Effector memory CD8-positive, alpha-beta T cell (primary cell): ENCODE data around the gene STN1.
A peak's percentile ranks its signal among the peaks of the same experiment; 100 is the strongest.

Experiments
- ATAC-seq: fragments of 150-1000 bp; cut with Tn5 transposase; replicated peaks from 2 replicates; pipeline ENCODE4 v1.10.0; 2021; ENCODE audit warnings: mild to moderate bottlenecking, moderate library complexity
- DNase-seq, 3 experiments: peaks; one replicate each; pipeline ENCODE4 v3.0.0; 2021
- H3K27ac Mint-ChIP-seq, 2 donors: one replicate each; pipeline ENCODE4 v1.8.0; 2022; ENCODE audit warnings: mild to moderate bottlenecking in 2 of 2, mixed read lengths in 2 of 2, moderate library complexity in 2 of 2
- H3K27me3 Mint-ChIP-seq, 2 donors: one replicate each; pipeline ENCODE4 v1.8.0; 2022; ENCODE audit warnings: mixed read lengths in 2 of 2
- H3K36me3 Mint-ChIP-seq: one replicate; pipeline ENCODE4 v1.8.0; 2022; ENCODE audit warnings: mild to moderate bottlenecking, moderate library complexity, mixed read lengths; ENCODE audit not compliant: insufficient read depth
- H3K4me1 Mint-ChIP-seq, 2 donors: one replicate each; pipeline ENCODE4 v1.8.0; 2022; ENCODE audit warnings: low read depth in 2 of 2, mixed read lengths in 2 of 2
- H3K4me3 Mint-ChIP-seq, 2 donors: one replicate each; pipeline ENCODE4 v1.8.0; 2022; ENCODE audit warnings: mild to moderate bottlenecking in 2 of 2, mixed read lengths in 2 of 2, moderate library complexity in 2 of 2
- H3K9me3 Mint-ChIP-seq, 2 donors: one replicate each; pipeline ENCODE4 v1.8.0; 2022; ENCODE audit warnings: mixed read lengths in 2 of 2

Gene STN1

GRCh38 chr10:103897241-103897774 is 20.7 kb downstream of the STN1 start:
- no peak overlapping the region for H3K4me3 Mint-ChIP-seq
- H3K9me3 Mint-ChIP-seq = no peaks in the 10 kb centered on the region
- H3K27ac Mint-ChIP-seq = peak overlapping the region in 1 of 2 donors; percentile 20
- H3K27me3 Mint-ChIP-seq = no peaks in the 10 kb centered on the region
- peaks cover 37 to 38% of the 10 kb centered on the region in 2 donors for H3K4me1 Mint-ChIP-seq
- ATAC-seq = no peak
- H3K36me3 Mint-ChIP-seq = peaks cover 76% of the 10 kb centered on the region
- no peak for DNase-seq

GRCh38 chr10:103896225-103896624 is 21.8 kb downstream of the STN1 start:
- ATAC-seq (no peak), DNase-seq (no peak)
- no peak overlapping the region for H3K4me3 Mint-ChIP-seq
- no peaks in the 10 kb centered on the region for H3K27me3 Mint-ChIP-seq
- H3K9me3 Mint-ChIP-seq = no peaks in the 10 kb centered on the region
- peaks cover 78% of the 10 kb centered on the region for H3K36me3 Mint-ChIP-seq
- peak overlapping the region; percentile 84 to 92 for H3K27ac Mint-ChIP-seq
- H3K4me1 Mint-ChIP-seq = peaks cover 35 to 38% of the 10 kb centered on the region in 2 donors

GRCh38 chr10:103895411-103896186 is 22.4 kb downstream of the STN1 start:
- Mint-ChIP-seq H3K27ac (peak overlapping the region; percentile 84 to 92), H3K9me3 (no peaks in the 10 kb centered on the region), H3K4me3 (peak overlapping the region in 1 of 2 donors; percentile 45), H3K4me1 (peaks cover 29 to 32% of the 10 kb centered on the region in 2 donors), H3K27me3 (no peaks in the 10 kb centered on the region), H3K36me3 (peaks cover 81% of the 10 kb centered on the region)
- ATAC-seq (no peak), DNase-seq (no peak)

DNA sequence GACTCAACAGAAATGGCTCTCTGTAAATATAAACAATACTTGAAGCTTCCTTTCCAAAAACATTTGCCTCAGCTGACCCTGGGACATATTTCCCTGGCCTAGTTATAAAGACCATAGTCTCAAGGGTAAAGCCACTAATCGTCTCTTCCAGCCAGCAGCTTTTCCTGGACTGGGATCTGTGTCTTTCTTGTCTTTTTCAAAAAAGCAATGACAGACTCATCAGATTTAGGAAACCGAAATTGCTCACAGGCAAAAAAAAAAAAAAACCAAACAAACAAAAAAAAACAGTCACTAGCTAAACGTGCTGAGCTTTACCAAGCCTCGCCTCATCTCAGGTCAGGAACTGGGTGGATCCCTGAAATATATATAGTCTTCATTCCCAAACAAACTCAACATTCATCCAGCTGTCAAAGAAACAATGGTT is 23.5 kb downstream of the STN1 start:
- DNase-seq (no peak), ATAC-seq (peak; percentile 19)
- no peaks in the 10 kb centered on the region for H3K27me3 Mint-ChIP-seq
- no peaks in the 10 kb centered on the region for H3K9me3 Mint-ChIP-seq
- peak overlapping the region; percentile 5 to 45 for H3K4me3 Mint-ChIP-seq
- H3K36me3 Mint-ChIP-seq = peaks cover 81% of the 10 kb centered on the region
- H3K27ac Mint-ChIP-seq = peak overlapping the region; percentile 84 to 92
- H3K4me1 Mint-ChIP-seq = peaks cover 26 to 34% of the 10 kb centered on the region in 2 donors

GRCh38 chr10:103893817-103894216 is 24.2 kb downstream of the STN1 start:
- DNase-seq (no peak), ATAC-seq (no peak)
- H3K27ac Mint-ChIP-seq = peak overlapping the region; percentile 84 to 92
- peaks cover 81% of the 10 kb centered on the region for H3K36me3 Mint-ChIP-seq
- H3K4me1 Mint-ChIP-seq = peaks cover 31 to 37% of the 10 kb centered on the region in 2 donors
- H3K4me3 Mint-ChIP-seq = peak overlapping the region in 1 of 2 donors; percentile 5
- no peaks in the 10 kb centered on the region for H3K9me3 Mint-ChIP-seq
- no peaks in the 10 kb centered on the region for H3K27me3 Mint-ChIP-seq

GRCh38 chr10:103892181-103892580 is 25.8 kb downstream of the STN1 start:
- ATAC-seq = no peak
- H3K36me3 Mint-ChIP-seq = peaks cover 73% of the 10 kb centered on the region
- peak overlapping the region in 1 of 2 donors; percentile 92 for H3K27ac Mint-ChIP-seq
- no peaks in the 10 kb centered on the region for H3K27me3 Mint-ChIP-seq
- H3K4me3 Mint-ChIP-seq = no peak overlapping the region
- H3K9me3 Mint-ChIP-seq = no peaks in the 10 kb centered on the region
- peaks cover 37 to 42% of the 10 kb centered on the region in 2 donors for H3K4me1 Mint-ChIP-seq
- DNase-seq = no peak

GRCh38 chr10:103890688-103891087 is 27.3 kb downstream of the STN1 start:
- no peak for DNase-seq
- Mint-ChIP-seq H3K27ac (peak overlapping the region; percentile 49 to 67), H3K9me3 (no peaks in the 10 kb centered on the region), H3K4me1 (peaks cover 31 to 35% of the 10 kb centered on the region in 2 donors), H3K36me3 (peaks cover 72% of the 10 kb centered on the region), H3K27me3 (no peaks in the 10 kb centered on the region), H3K4me3 (no peak overlapping the region)
- no peak for ATAC-seq

- Mint-ChIP-seq H3K36me3 (peaks cover 72% of the 10 kb centered on the region), H3K4me3 (no peak overlapping the region), H3K27me3 (no peaks in the 10 kb centered on the region), H3K27ac (peak overlapping the region; percentile 49 to 67), H3K9me3 (no peaks in the 10 kb centered on the region), H3K4me1 (peaks cover 26 to 30% of the 10 kb centered on the region in 2 donors)
- DNase-seq = no peak
- ATAC-seq = no peak
These were observed 27.8 kb downstream of the STN1 start for GRCh38 chr10:103890194-103890658.

- H3K36me3 Mint-ChIP-seq = peaks cover 75% of the 10 kb centered on the region
- peaks cover 18 to 22% of the 10 kb centered on the region in 2 donors for H3K4me1 Mint-ChIP-seq
- H3K27me3 Mint-ChIP-seq = no peaks in the 10 kb centered on the region
- H3K27ac Mint-ChIP-seq = peak overlapping the region; percentile 6 to 49
- ATAC-seq (no peak), DNase-seq (no peak)
- no peaks in the 10 kb centered on the region for H3K9me3 Mint-ChIP-seq
- H3K4me3 Mint-ChIP-seq = no peak overlapping the region
These were observed 28.8 kb downstream of the STN1 start for GRCh38 chr10:103889121-103889720.

DNA sequence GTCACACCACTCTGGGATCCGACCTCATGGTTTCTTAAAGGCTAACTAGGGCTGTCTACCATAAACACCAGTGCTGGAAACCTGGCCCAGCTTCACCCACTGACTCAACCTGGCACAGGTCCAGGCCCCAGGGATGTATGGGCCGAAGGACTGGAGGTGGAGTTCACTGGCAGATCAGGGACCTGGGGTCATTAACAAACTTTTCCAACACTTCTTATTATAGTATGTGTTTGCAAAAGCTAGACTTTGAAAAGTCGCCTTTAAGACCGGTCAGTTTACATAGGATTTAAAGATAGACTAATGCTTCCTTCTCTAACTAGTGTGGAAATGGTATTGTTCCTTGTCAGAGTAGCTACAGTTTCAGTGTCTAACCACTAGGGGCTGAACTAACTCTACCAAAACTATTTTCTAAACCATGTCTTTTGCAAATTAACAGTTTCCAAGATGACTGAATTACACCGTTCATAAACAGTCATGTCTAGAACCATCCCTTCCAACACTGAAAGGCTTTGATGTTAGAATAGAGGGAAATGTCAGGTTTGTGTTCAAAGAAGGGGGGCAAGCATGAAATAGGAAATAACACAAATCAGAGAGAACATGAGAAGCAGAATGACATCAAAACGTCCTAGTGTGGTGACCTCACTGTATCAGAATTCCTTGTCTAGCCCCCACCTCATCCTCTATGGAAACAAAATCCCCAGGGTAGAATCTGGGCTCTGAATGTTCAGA is 29.7 kb downstream of the STN1 start:
- H3K9me3 Mint-ChIP-seq = no peaks in the 10 kb centered on the region
- H3K36me3 Mint-ChIP-seq = peaks cover 82% of the 10 kb centered on the region
- ATAC-seq (peak; percentile 89), DNase-seq (peak in 1 of 3 experiments; percentile 19)
- H3K4me1 Mint-ChIP-seq = peaks cover 11 to 17% of the 10 kb centered on the region in 2 donors
- H3K27me3 Mint-ChIP-seq = no peaks in the 10 kb centered on the region
- H3K4me3 Mint-ChIP-seq = no peak overlapping the region
- peak overlapping the region; percentile 6 to 33 for H3K27ac Mint-ChIP-seq

DNA sequence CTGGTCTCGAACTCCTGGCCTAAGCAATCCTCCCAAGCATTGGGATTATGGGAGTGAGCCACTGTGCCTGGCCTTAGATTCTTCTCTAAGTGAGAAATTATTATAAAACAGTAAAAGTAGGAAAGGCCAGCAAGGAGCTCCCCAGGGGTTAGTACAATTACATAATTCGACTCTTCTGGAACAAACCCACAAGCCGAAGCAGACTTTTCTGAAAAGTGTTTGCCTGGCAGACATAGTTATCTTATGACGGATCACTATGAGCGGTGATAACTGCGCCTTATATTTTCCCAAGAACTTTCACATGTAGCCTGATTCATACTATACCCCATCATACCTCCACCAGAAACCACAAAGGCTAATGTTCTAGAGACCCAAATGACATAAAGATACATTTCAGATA is 32.4 kb downstream of the STN1 start:
- ATAC-seq (no peak), DNase-seq (no peak)
- Mint-ChIP-seq H3K36me3 (peaks cover 83% of the 10 kb centered on the region), H3K4me1 (peaks cover 17 to 18% of the 10 kb centered on the region in 2 donors), H3K9me3 (no peaks in the 10 kb centered on the region), H3K4me3 (no peak overlapping the region), H3K27me3 (no peaks in the 10 kb centered on the region), H3K27ac (peak overlapping the region in 1 of 2 donors; percentile 49)

- H3K36me3 Mint-ChIP-seq = peaks cover 83% of the 10 kb centered on the region
- peaks cover 16 to 21% of the 10 kb centered on the region in 2 donors for H3K4me1 Mint-ChIP-seq
- peak in 1 of 3 experiments; percentile 9 for DNase-seq
- ATAC-seq = no peak
- no peak overlapping the region for H3K4me3 Mint-ChIP-seq
- H3K27me3 Mint-ChIP-seq = no peaks in the 10 kb centered on the region
- peak overlapping the region in 1 of 2 donors; percentile 49 for H3K27ac Mint-ChIP-seq
- no peaks in the 10 kb centered on the region for H3K9me3 Mint-ChIP-seq
These were observed 33.3 kb downstream of the STN1 start for GRCh38 chr10:103884681-103885139.
